ENCODE measurements around the gene MORF4L1. TPM values are rescaled to one million over a fixed set of nuclear protein-coding genes. Genes with fewer than 3 reads are reported as not detected.

The MORF4L1 gene, protein sequence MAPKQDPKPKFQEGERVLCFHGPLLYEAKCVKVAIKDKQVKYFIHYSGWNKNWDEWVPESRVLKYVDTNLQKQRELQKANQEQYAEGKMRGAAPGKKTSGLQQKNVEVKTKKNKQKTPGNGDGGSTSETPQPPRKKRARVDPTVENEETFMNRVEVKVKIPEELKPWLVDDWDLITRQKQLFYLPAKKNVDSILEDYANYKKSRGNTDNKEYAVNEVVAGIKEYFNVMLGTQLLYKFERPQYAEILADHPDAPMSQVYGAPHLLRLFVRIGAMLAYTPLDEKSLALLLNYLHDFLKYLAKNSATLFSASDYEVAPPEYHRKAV
- total RNA-seq = 100 to 1,000 TPM; 222 to 258 TPM

DNA sequence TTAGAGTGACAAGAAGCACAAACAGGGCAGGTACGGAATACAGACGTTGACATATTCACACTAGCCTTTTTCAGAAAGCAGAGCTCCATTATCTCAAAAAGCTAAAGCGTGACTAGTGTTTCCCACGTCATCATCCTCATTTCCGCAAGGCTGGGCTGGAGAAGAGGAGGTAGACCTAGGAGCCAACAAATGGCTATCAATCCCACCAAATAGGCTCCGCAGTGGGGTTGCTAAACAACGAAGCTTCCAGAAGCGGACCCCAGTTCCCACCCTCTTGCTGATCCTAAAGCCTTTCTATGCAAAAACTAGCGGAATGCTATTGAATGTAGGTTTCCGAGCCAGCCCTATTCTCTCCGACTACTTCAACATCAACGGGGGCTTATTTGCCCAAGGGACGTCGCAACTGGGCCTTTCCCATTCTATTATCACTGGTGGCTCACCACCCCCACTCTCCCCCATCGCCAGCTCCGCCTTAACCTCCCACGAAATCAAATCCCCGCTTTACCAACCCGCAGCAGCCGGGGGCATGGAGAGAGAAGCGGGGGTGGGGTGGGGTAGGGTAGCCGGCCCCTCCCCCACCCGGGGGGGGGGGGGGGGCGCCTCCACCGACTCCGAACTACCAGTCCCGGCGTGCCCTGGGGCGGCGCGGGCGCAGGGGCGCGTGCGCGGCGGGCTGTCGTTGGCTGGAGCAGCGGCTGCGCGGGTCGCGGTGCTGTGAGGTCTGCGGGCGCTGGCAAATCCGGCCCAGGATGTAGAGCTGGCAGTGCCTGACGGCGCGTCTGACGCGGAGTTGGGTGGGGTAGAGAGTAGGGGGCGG lies at the start of gene MORF4L1:
MORF4L1 (plus strand) TSS at position 736 of the 817 bp plus-strand sequence. CDS start 128 bp downstream, outside the sequence.

DNA sequence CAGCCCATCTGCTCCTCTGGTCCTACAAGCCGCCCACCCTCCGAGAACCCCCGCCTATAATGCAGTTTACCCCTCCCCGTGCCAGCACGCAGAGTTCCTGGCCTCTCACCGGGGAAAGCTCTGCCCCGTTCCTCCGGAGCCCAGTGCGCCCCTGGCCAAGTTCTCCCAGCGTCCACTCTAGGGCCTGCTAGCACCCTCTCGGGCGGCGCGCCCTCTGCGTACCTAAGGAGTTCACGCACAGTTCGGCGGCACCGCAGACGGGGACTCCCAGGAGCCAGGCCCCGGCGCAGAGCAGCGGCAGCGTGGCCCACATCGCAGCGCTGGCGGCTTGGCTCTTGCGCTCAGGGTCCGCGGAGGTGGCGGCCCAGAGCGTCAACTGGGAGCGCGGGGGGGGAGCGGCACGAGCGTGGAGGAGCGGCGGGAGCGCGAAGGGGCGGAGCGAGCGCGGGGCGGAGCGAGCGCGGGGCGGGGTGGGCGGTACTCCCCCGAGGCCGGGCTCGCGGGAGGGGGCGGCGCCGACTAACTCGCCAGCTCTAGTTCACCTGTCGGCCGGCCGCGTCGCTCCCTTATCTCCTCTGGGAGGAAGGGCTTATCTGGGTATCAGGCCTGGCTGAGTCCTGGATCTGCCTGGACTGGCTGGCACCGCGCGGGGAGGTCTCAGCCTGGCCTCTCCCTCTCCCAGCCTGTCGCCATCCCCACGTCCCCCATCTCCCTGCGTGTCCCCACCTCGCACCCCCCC lies 72.1 kb downstream of the MORF4L1 start, which contains the start of gene CTSH:
CTSH (minus strand) TSS at position 378 of the 739 bp plus-strand sequence; CDS start at position 313, 65 bp downstream.

Small RNAs within 50 kb of the gene (small RNA-seq; reads per million reads assigned to genes)
- gene RNU6-415P = 0 reads per million in 2 donors

Other genes with a start within 250 kb of the MORF4L1 start
- under 1 TPM in 1 of 2 donors, not detected in 1; 0.69 TPM for gene CHRNB4, start 231.7 kb upstream of the MORF4L1 start, total RNA-seq
- gene ADAMTS7, start 61.4 kb upstream of the MORF4L1 start, total RNA-seq = 1 to 10 TPM; 3.1 to 4.0 TPM
- 10 to 100 TPM; 73.0 to 92.6 TPM for gene CTSH, start 72.2 kb downstream of the MORF4L1 start, total RNA-seq
- gene RASGRF1, start 217.9 kb downstream of the MORF4L1 start, total RNA-seq = 1 to 10 TPM in 1 of 2 donors, under 1 TPM in 1; 0.34 to 3.7 TPM

All from melanocyte of skin (primary cell).